ENCODE measurements around the gene PREPL. TPM values are rescaled to one million over a fixed set of nuclear protein-coding genes. Genes with fewer than 3 reads are reported as not detected.
A peak's percentile ranks its signal among the peaks of the same experiment; 100 is the strongest.

PREPL gene
- total RNA-seq, 2 donors from 2014 or later: 24.4 to 46.5 TPM

DNA sequence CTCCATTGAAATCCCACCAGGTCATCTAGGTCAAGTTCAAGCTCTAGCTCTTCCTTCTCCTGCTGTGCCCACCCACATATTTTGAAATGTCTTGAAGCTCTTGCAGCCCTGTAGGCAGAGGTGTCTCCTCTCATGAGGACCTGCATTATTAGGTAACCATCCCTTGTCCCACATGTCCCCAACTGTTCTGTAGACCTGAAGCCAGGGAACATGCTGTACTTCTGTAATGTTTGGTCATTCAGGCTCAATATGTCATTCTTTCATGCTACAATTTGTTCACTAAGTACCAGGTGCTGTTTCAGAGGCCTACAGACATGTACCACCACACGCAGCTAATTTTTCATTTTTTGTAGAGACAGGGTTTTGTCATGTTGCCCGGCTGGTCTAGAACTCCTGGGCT, 63.9 kb downstream of the PREPL start:
- no peaks in the 10 kb centered on the region for H3K9me3 ChIP-seq
- WGBS, 2 donors: 72 to 80% methylated on average over 2 of the region's 2 CpGs
- peaks cover 46% of the 10 kb centered on the region for H3K4me1 ChIP-seq
- H3K27ac ChIP-seq: peak overlapping the region in 2 of 4 donors; percentile 51 to 52
- no peaks in the 10 kb centered on the region for H3K27me3 ChIP-seq
- DNase-seq (no peak), ATAC-seq (peak; percentile 19)
- intact Hi-C loops (cut with DNase I): no loop called here
- TF ChIP-seq, protein P1, sequence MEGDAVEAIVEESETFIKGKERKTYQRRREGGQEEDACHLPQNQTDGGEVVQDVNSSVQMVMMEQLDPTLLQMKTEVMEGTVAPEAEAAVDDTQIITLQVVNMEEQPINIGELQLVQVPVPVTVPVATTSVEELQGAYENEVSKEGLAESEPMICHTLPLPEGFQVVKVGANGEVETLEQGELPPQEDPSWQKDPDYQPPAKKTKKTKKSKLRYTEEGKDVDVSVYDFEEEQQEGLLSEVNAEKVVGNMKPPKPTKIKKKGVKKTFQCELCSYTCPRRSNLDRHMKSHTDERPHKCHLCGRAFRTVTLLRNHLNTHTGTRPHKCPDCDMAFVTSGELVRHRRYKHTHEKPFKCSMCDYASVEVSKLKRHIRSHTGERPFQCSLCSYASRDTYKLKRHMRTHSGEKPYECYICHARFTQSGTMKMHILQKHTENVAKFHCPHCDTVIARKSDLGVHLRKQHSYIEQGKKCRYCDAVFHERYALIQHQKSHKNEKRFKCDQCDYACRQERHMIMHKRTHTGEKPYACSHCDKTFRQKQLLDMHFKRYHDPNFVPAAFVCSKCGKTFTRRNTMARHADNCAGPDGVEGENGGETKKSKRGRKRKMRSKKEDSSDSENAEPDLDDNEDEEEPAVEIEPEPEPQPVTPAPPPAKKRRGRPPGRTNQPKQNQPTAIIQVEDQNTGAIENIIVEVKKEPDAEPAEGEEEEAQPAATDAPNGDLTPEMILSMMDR (IDR thresholded peaks at IDR 0.05): no peak
- no peak for TF ChIP-seq POLR2A (IDR thresholded peaks at IDR 0.05)
- H3K36me3 ChIP-seq (replicated peaks in 1 of 2; ENCODE audit: insufficient read depth in 1 of 2, low read depth in 2 of 2): no peaks in the 10 kb centered on the region
- no peak overlapping the region for H3K4me3 ChIP-seq

DNA sequence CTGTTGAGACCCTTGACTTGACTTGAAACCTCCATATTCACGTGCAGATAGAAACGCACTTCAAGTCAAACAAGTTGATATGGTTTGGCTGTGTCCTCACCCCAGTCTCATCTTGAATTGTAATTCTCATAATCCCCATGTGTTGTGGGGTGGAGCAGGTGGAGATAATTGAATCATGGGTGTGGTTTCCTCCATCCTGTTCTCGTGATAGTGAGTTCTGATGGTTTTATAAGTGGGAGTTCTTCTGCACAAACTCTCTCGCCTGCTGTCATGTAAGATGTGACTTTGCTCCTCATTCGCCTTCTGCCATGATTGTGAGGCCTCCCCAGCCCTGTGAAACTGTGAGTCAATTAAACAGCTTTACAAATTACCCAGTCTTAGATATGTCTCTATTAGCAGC, 64.6 kb downstream of the PREPL start:
- DNase-seq (no peak), ATAC-seq (no peak)
- Histone ChIP-seq H3K4me1 (peaks cover 54% of the 10 kb centered on the region), H3K36me3 (replicated peaks in 1 of 2; ENCODE audit: insufficient read depth in 1 of 2, low read depth in 2 of 2) (no peaks in the 10 kb centered on the region), H3K9me3 (no peaks in the 10 kb centered on the region), H3K27me3 (no peaks in the 10 kb centered on the region), H3K4me3 (no peak overlapping the region), H3K27ac (peak overlapping the region in 3 of 4 donors; percentile 9 to 85 (median 51))
- 78 to 84% methylated on average over 4 to 5 of the region's 5 CpGs for WGBS, 2 donors
- TF ChIP-seq, protein P1 (IDR thresholded peaks at IDR 0.05): no peak
- TF ChIP-seq POLR2A (IDR thresholded peaks at IDR 0.05): no peak
- intact Hi-C loops (cut with DNase I): no loop called here

DNA sequence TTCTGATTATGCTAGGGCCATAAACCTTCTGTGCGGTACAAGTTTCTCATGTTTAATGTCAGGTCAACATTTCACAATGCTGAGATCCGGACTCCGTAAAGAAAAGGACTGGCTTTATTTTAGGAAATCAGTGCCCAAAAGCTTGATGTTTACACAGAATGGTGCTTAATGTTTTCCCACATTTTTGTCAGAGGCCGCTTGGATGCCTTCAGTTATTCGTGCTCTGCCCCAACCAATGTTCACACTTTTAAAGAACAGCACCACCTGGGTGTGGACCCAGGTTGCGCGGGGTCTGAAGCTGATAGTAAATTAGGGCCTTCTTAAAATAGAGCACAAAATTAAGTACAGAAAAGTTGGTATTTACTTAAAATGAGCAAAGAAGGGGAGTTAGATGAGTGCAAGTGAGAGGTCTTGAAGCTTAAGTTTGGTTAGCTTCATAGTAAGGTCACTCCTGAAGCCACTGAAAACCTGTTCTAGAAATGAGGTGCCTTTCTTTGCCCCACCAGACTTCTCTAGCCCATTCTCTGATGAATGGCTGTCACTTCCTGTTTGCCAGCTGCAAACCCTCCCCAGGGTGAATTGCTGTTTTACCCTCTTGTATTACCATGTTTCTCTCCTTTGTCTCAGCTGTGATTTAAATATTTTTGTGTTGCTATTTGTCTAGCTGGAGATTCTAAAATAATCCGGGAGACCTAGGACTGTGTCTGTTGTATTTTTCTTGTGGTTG, 65.5 kb downstream of the PREPL start:
- H3K4me1 ChIP-seq: peaks cover 62% of the 10 kb centered on the region
- peak overlapping the region in 3 of 4 donors; percentile 51 to 85 (median 63) for H3K27ac ChIP-seq
- DNase-seq: peak in 2 of 4 donors; percentile 29 to 30
- WGBS, 2 donors: 30 to 39% methylated on average over 8 of the region's 8 CpGs
- no peak for ATAC-seq
- no peaks in the 10 kb centered on the region for H3K27me3 ChIP-seq
- no peaks in the 10 kb centered on the region for H3K36me3 ChIP-seq (replicated peaks in 1 of 2; ENCODE audit: insufficient read depth in 1 of 2, low read depth in 2 of 2)
- no peaks in the 10 kb centered on the region for H3K9me3 ChIP-seq
- H3K4me3 ChIP-seq: no peak overlapping the region
- TF ChIP-seq, protein P1 (IDR thresholded peaks at IDR 0.05): peak in 4 of 7 experiments; percentile 4 to 32 (median 21)
- TF ChIP-seq POLR2A (IDR thresholded peaks at IDR 0.05): no peak
- intact Hi-C loops (cut with DNase I): no loop called here

DNA sequence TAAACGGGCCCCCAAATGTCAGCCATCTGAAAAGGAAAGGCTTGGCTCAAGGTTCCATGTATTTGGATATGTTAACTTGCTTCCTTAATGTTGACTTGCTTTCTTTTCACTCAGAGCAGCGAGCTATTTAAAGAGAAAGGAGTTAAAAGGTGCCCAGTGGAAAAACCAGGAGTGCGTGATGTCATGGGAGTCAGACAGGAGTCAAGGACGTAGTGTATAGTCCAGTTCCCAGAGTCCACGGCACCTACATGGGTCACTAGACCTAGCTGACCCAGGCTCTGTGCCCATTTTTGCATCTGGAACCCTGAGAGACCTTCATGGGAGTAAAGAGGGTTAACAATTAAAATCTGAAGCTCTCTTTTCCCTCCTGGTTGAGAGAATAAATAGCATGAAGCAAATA, 66.2 kb downstream of the PREPL start:
- no peak overlapping the region for H3K4me3 ChIP-seq
- H3K27ac ChIP-seq: peak overlapping the region; percentile 21 to 85 (median 57)
- H3K9me3 ChIP-seq: no peaks in the 10 kb centered on the region
- TF ChIP-seq, protein P1 (IDR thresholded peaks at IDR 0.05): no peak
- no peak for TF ChIP-seq POLR2A (IDR thresholded peaks at IDR 0.05)
- ATAC-seq: no peak
- H3K27me3 ChIP-seq: no peaks in the 10 kb centered on the region
- 18 to 34% methylated on average over 5 of the region's 5 CpGs for WGBS, 2 donors
- intact Hi-C loops (cut with DNase I): no loop called here
- DNase-seq: peak in 3 of 4 donors; percentile 31 to 38 (median 37)
- no peaks in the 10 kb centered on the region for H3K36me3 ChIP-seq (replicated peaks in 1 of 2; ENCODE audit: insufficient read depth in 1 of 2, low read depth in 2 of 2)
- H3K4me1 ChIP-seq: peaks cover 69% of the 10 kb centered on the region
